Stomach (tissue), 4 donors: ENCODE data around the gene LIAS.

Experiments
- CTCF ChIP-seq, 7 experiments: fragments of 450-650 bp in 4 of 7; fragments of 200-600 bp in 3 of 7; sonication (generic) in 3 of 7; IDR thresholded peaks; one replicate each; pipeline ENCODE4 v1.5.1; 2016 to 2019; ENCODE audit warnings: antibody characterized with exemption in 7 of 7, control low read depth in 2 of 7, mild to moderate bottlenecking in 1 of 7
- POLR2A ChIP-seq, 4 donors: fragments of 450-650 bp; IDR thresholded peaks; one replicate each; pipeline ENCODE4 v1.6.1; 2016; ENCODE audit warnings: antibody characterized with exemption in 4 of 4, control low read depth in 2 of 4, mild to moderate bottlenecking in 1 of 4, moderate library complexity in 1 of 4

- TF ChIP-seq POLR2A (IDR thresholded peaks at IDR 0.05): no peak
- TF ChIP-seq CTCF (IDR thresholded peaks at IDR 0.05): no peak
Measured at GRCh38 chr4:39426728-39427127, 32.1 kb upstream of the LIAS start.
